ENCODE measurements around the gene PRDM16.

Gene PRDM16

DNA sequence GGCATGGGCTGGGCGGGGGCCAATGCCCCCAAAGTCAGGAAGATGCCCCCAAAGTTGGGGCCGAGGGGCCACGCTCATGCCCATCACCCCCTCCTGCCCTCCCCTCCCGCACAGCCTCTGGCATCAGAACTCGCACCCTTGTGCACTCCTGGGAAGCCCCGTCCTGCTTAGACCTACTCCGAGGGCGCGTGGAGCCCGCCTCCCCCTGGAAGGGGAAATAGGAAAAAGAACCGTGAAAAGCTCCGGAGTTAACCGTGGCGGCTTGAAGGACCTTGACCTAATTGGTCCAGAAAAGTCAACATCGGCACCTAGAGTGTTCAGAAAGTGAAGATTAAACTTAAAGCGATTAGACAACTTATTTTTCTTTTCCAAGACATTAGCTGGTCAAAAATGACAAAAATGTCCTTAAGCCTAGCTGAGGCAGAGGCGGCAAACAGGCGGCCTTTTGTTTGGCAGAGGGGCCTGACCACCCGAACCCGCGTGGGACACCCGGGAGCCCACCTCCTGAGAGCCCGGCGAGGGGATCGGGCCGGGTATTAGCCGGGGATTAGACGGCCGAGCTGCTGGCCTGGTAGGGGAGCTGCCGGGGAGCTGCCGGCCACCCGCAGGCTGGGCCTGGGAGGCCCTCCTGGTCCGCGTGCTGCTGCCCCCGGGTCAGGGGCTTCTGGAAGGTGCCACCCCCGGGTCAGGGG, 65.5 kb downstream of the PRDM16 start:
- Mint-ChIP-seq H3K27ac (no peak overlapping the region), H3K4me1 (ENCODE audit: low read depth in 2 of 2) (no peaks in the 10 kb centered on the region), H3K36me3 (ENCODE audit: insufficient read depth) (no peaks in the 10 kb centered on the region), H3K27me3 (peaks cover 0 to 24% of the 10 kb centered on the region in 2 donors), H3K4me3 (no peak overlapping the region), H3K9me3 (no peaks in the 10 kb centered on the region)
- DNase-seq = no peak
- ATAC-seq (replicated peaks) = no peak

DNA sequence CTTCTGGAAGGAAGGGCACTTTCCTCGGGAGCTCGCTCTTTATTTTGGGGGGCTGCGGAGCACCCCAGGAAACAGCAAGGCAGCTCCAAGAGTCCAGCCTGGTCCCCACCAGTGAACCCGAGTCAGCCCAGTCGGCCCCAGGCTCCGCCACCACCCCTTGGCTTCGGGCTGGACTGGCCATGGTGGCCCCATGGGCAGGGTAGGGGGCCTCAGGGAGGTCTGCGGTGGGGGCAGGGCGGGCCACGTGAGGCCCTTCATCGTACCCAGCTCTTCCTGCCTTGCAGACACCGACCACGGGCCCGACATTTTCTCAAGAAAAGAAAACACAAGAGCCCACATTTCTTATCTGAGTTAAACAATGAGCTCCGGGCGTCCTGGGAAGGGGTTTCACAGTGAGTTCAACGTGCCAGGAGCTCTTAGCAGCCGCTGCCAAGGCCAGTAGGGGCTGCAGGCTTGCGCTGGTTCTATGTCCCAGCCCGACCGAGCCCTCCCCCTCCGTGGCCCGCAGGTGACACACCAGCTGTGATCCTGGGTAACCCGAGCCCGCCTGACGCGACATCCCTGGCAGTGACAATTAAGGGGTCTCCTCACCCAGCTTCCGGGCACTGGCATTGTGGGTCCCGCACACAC, 66.2 kb downstream of the PRDM16 start:
- no peak for ATAC-seq (replicated peaks)
- DNase-seq = no peak
- H3K27ac Mint-ChIP-seq = no peak overlapping the region
- no peaks in the 10 kb centered on the region for H3K9me3 Mint-ChIP-seq
- H3K27me3 Mint-ChIP-seq = peaks cover 0 to 23% of the 10 kb centered on the region in 2 donors
- H3K4me3 Mint-ChIP-seq = no peak overlapping the region
- no peaks in the 10 kb centered on the region for H3K4me1 Mint-ChIP-seq (ENCODE audit: low read depth in 2 of 2)
- H3K36me3 Mint-ChIP-seq (ENCODE audit: insufficient read depth) = no peaks in the 10 kb centered on the region

DNA sequence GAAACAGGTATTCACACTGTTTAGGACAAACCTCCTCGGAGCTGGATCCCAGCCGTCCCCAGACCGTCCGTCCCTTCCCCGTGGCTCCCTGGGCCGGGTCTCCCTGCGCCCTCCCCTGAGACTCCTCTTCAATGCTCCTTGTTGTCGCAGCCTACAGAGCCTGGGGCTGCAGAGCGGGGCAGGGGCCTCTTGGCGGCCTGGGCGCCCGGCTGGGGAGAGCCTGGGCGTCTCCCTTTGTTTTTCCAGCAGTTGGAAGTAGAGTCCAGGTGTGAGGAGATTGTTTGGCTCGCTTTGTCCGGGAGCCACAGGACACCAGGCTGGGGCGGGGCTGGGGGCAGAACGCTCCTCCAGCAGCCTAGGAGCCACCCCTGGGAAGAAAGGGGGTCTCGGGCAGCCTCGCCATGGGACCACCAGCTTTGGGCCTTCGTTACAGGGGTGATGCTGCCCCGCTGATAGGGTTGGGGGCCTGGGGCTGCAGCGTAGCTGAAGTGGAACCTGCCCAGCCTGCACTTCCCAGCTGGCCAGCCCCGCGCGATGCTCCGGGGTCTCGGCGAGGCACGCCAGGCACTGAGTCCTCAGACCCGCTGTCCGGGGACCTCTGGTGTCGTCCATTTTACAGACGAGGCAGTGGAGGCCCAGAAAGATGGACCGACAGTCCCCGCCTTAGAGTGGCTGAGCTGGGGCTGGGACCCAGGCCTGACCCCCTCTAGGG, 66.9 kb downstream of the PRDM16 start:
- Mint-ChIP-seq H3K36me3 (ENCODE audit: insufficient read depth) (no peaks in the 10 kb centered on the region), H3K9me3 (no peaks in the 10 kb centered on the region), H3K27ac (no peak overlapping the region), H3K27me3 (peaks cover 0 to 23% of the 10 kb centered on the region in 2 donors), H3K4me3 (no peak overlapping the region), H3K4me1 (ENCODE audit: low read depth in 2 of 2) (no peaks in the 10 kb centered on the region)
- ATAC-seq (replicated peaks) (no peak), DNase-seq (no peak)

DNA sequence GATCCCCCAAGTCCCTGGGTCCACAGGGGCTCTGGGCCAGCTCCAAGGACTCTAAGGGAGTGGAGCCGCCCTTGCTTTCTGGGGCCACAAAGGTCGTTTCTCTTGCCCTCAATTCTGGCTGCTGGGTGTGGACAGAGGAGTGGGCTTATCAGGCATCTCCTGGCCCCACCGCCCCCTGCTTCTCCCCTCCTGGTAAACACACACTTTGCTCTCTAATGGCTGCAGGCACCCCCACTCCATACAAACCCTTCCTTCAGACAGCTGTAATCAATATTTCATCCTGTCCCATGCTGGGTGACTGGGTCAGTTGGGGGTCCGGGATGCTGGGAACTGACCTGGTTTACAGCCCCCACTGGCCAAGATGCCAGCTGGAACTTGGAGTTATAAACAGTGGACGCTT, 67.5 kb downstream of the PRDM16 start:
- Mint-ChIP-seq H3K9me3 (no peaks in the 10 kb centered on the region), H3K4me1 (ENCODE audit: low read depth in 2 of 2) (no peaks in the 10 kb centered on the region)
- no peak for ATAC-seq (replicated peaks)

DNA sequence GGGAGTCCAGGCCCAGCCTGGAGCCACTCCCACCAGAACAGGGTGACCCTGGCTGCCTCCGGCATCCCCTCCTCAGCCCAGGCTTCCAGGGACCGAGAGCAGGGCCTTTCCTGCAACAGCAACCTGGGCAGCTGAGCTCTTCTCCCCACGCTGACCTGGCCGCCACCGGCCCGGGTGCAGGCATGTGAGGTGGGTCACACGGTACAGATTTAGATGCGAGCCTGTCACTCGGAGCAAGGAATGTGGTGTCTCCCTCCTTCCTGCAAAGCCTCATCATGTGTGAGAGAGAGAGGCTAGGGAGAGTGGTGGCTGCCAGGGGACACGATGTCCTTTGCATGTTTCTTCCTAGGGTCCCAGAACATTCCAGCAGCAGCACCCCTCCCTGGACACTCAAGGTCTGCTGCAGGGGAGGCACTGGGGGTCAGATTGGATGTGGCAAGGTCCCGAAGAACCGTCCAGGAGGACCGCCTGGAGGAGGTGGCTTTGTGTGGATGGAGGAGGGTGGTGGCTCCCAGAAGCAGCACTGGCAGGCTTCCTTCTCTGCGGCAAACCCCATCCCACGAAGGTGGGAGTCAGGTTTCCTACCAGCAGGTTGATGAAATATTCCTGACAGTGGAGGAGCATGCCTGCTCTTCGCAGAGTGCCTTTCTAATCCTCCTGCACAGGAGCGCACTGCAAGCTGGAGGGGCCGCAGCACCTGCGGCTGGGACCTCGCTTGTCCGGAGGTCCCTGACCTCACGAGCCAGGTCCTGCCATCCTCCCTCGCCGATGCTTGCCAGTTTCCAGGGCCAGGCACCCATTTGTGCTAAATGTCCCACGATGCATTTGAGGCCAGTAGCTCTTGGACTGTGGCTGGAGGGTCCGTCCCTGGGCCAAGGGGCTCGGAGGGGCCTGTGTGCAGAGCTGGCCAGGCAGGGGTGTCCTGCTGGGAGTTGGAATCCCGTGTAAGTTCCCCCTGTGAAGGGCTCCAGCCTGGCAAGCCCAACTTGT, 68.4 kb downstream of the PRDM16 start:
- no peak for ATAC-seq (replicated peaks)
- H3K4me3 Mint-ChIP-seq = no peak overlapping the region
- DNase-seq = no peak
- no peaks in the 10 kb centered on the region for H3K36me3 Mint-ChIP-seq (ENCODE audit: insufficient read depth)
- H3K4me1 Mint-ChIP-seq (ENCODE audit: low read depth in 2 of 2) = no peaks in the 10 kb centered on the region
- H3K27me3 Mint-ChIP-seq = peaks cover 0 to 17% of the 10 kb centered on the region in 2 donors
- no peaks in the 10 kb centered on the region for H3K9me3 Mint-ChIP-seq
- no peak overlapping the region for H3K27ac Mint-ChIP-seq

More for the DNA sequence above, 67.5 kb downstream of the PRDM16 start:
- Mint-ChIP-seq H3K27ac (no peak overlapping the region), H3K36me3 (ENCODE audit: insufficient read depth) (no peaks in the 10 kb centered on the region), H3K27me3 (peaks cover 0 to 23% of the 10 kb centered on the region in 2 donors), H3K4me3 (no peak overlapping the region)
- no peak for DNase-seq

DNA sequence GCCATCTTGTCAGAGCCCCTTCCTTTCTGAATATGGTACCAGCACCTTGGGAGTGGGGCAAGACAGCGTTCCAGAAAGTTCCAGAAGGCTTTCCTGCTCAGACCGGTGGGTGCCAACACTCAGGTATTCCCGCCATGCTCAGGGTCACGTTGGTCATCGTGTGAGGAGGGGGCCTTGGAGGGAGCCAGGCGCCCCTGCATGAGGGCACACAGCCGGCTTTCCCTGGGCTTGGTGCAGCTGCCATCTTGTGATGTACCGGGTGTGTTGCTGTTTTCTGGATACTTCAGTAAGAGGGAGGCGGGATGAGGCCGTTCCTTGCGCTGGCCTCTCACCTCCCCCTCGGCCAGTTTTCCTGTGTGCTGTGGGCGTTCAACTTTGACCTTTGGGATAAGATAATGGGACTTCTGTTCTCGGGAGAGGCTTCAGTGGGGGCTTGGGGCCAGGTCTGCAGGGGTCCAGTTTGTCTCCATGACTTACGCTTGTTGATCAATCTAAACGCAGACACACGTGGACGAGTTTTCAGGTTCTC, 69.7 kb downstream of the PRDM16 start:
- Mint-ChIP-seq H3K4me3 (no peak overlapping the region), H3K36me3 (ENCODE audit: insufficient read depth) (no peaks in the 10 kb centered on the region), H3K27ac (no peak overlapping the region), H3K4me1 (ENCODE audit: low read depth in 2 of 2) (no peaks in the 10 kb centered on the region), H3K27me3 (peaks cover 0 to 7% of the 10 kb centered on the region in 2 donors), H3K9me3 (no peaks in the 10 kb centered on the region)
- ATAC-seq (replicated peaks) = no peak
- DNase-seq = no peak

DNA sequence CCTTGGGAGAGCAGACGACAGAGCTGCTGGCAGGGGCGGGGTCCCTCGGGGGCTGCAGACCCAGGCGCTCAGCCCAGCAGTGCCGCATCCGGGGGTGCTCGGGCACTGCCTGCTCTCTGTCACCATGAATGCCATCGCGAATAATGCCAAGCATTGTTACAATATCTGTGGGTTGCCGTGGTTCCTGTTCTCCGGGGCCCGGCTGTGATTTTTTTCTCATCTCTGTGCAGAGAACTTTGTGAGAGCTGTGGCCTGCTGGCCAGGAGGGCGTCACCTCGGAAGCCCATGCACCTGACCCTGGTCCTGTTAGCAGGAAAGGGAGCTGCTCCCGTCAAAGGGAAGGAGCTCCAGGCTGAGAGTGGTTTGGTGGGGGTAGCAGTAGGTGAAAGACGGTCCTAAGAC, 70.4 kb downstream of the PRDM16 start:
- DNase-seq (no peak), ATAC-seq (replicated peaks) (no peak)
- no peak overlapping the region for H3K4me3 Mint-ChIP-seq
- H3K36me3 Mint-ChIP-seq (ENCODE audit: insufficient read depth) = no peaks in the 10 kb centered on the region
- H3K9me3 Mint-ChIP-seq = no peaks in the 10 kb centered on the region
- H3K27me3 Mint-ChIP-seq = no peaks in the 10 kb centered on the region
- H3K4me1 Mint-ChIP-seq (ENCODE audit: low read depth in 2 of 2) = no peaks in the 10 kb centered on the region
- no peak overlapping the region for H3K27ac Mint-ChIP-seq

DNA sequence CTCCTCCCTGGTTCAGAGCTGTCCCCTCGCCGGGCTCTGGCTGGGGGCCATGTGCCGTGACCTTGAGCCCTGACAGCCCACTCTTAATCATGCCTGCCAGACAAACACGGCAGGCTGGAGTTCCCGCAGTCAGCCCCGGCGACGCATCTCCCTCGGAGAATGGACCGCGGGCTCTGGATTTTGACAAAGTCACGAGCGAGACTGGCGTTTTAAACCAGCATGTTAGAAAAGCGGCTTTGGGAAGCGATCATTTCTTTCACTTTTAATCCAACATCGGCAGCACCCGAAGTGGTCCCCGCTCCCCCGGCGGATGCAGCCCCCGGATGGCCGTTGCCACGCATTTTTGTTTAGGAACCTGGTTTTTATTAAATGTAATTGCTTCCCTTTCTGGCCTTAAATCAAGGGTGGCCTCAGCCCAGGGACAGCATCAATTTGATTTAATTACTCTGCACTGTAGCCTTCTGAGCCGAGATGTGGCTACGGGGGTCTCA, 70.9 kb downstream of the PRDM16 start:
- H3K9me3 Mint-ChIP-seq = no peaks in the 10 kb centered on the region
- H3K27ac Mint-ChIP-seq = no peak overlapping the region
- DNase-seq = no peak
- no peaks in the 10 kb centered on the region for H3K36me3 Mint-ChIP-seq (ENCODE audit: insufficient read depth)
- no peak overlapping the region for H3K4me3 Mint-ChIP-seq
- H3K27me3 Mint-ChIP-seq = no peaks in the 10 kb centered on the region
- no peaks in the 10 kb centered on the region for H3K4me1 Mint-ChIP-seq (ENCODE audit: low read depth in 2 of 2)
- ATAC-seq (replicated peaks) = no peak

DNA sequence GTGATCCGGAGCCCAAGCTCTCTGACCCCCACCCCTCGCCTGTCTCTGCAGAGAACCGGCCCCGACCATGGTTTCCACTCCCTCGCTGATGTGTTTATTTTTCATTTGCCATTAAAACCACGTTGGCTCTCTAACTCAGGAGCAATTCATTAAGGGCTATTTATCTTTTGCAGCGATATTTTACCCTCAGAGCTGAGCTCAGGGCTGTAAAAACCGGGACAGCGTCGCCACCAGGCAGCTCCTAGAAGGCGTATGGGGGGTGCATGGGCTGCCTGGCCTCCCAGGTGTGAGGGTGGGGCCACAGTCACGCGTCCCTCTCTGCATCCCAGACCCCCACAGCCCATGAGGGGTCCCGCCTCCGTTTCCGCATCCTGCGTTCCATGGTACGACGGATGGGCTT, 71.4 kb downstream of the PRDM16 start:
- no peak overlapping the region for H3K27ac Mint-ChIP-seq
- no peaks in the 10 kb centered on the region for H3K9me3 Mint-ChIP-seq
- DNase-seq (no peak), ATAC-seq (replicated peaks) (no peak)
- no peaks in the 10 kb centered on the region for H3K36me3 Mint-ChIP-seq (ENCODE audit: insufficient read depth)
- no peak overlapping the region for H3K4me3 Mint-ChIP-seq
- H3K4me1 Mint-ChIP-seq (ENCODE audit: low read depth in 2 of 2) = no peaks in the 10 kb centered on the region
- H3K27me3 Mint-ChIP-seq = no peaks in the 10 kb centered on the region

DNA sequence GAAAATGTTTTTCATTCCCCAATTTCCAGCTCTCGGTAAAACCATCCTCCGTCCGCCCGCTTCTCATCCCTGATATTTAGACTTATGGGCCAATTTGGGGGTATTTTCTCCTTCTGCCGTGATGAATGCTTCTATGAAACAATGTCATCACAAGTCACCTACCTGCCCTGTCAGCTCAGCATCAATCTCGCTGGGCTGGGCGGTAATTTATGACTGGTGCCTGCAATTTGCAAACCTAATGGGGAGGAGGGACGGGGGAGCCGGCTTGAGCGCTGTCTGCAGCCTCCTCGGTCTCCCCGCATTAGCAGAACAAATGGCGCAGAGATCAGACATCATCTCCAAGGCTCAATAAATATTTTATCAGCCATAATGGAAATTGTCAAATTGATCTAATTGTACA, 72.1 kb downstream of the PRDM16 start:
- no peak for ATAC-seq (replicated peaks)

DNA sequence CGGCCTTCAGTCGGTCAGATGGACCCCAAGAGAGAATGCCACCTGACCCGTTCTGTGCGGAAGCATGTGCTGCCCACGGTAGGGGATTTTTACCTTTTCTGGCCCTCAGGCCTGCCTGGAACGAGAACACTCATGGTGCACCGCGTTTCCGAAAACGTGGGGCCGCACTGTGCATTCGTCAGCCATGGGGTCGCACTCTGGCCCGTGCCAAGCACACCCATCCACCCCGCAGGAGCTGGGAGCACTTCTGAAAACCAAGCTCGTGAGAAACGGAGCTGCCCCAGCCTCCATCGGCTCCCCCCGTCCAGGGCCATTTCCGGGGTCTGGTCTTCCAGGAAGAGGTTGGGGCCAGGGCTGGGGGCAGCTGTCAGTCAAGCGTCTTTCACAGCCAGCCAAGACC, 72.8 kb downstream of the PRDM16 start:
- Mint-ChIP-seq H3K27me3 (no peaks in the 10 kb centered on the region), H3K4me3 (no peak overlapping the region), H3K4me1 (ENCODE audit: low read depth in 2 of 2) (peaks cover 0 to under 1% of the 10 kb centered on the region in 2 donors), H3K36me3 (ENCODE audit: insufficient read depth) (no peaks in the 10 kb centered on the region), H3K27ac (no peak overlapping the region), H3K9me3 (peaks cover 0 to 4% of the 10 kb centered on the region in 2 donors)
- ATAC-seq (replicated peaks) = no peak
- DNase-seq = no peak

More for the DNA sequence above, 72.1 kb downstream of the PRDM16 start:
- no peak for DNase-seq
- Mint-ChIP-seq H3K36me3 (ENCODE audit: insufficient read depth) (no peaks in the 10 kb centered on the region), H3K4me1 (ENCODE audit: low read depth in 2 of 2) (no peaks in the 10 kb centered on the region), H3K27ac (no peak overlapping the region), H3K27me3 (no peaks in the 10 kb centered on the region), H3K4me3 (no peak overlapping the region), H3K9me3 (no peaks in the 10 kb centered on the region)

DNA sequence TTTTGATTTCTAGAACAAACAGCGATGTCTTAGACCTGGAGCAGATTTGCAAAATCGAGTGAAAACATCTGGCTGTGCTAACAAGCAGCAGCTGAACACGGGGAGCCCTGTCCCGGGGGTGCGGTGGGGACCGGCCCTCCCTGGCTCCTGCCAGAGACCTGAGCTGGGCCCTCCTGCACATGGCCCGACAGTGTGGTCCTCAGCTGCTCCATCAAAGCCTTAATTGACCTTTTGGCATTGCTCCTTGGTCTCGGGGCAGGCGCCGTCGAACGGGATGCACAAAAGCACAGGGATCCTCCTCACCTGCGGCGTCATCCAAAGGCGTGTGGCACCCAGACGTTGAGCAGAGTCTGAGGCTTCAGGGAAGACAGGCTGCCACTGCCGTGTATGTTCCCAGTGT, 73.2 kb downstream of the PRDM16 start:
- H3K27me3 Mint-ChIP-seq = no peaks in the 10 kb centered on the region
- no peak for ATAC-seq (replicated peaks)

DNA sequence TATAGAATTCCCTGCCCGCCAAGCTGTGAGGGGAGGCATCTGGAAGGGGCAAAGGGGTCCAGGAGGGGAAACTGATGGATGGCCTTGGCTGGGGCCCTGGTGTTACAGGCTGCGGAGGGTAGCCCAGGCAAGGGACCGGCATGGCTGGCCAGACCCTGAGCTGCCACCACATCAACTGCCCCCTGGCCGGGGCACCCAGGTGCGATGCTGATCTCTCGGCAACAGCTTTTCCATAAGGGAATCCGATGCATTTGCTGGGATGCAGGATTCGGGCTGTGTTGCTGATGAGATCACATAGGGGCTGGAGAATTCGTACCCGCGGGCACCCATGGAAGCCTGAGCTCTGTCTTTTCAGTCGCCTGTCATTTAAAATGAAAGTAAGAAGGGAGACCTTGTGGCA, 73.7 kb downstream of the PRDM16 start:
- peaks cover 3% of the 10 kb centered on the region for H3K36me3 Mint-ChIP-seq (ENCODE audit: insufficient read depth)
- H3K4me3 Mint-ChIP-seq = no peak overlapping the region
- no peak for ATAC-seq (replicated peaks)
- H3K9me3 Mint-ChIP-seq = peaks cover 0 to 4% of the 10 kb centered on the region in 2 donors
- no peak for DNase-seq
- H3K27ac Mint-ChIP-seq = no peak overlapping the region
- peaks cover 0 to 2% of the 10 kb centered on the region in 2 donors for H3K4me1 Mint-ChIP-seq (ENCODE audit: low read depth in 2 of 2)
- no peaks in the 10 kb centered on the region for H3K27me3 Mint-ChIP-seq

More for the DNA sequence above, 73.2 kb downstream of the PRDM16 start:
- peaks cover 1% of the 10 kb centered on the region for H3K36me3 Mint-ChIP-seq (ENCODE audit: insufficient read depth)
- H3K9me3 Mint-ChIP-seq = peaks cover 0 to 4% of the 10 kb centered on the region in 2 donors
- H3K4me1 Mint-ChIP-seq (ENCODE audit: low read depth in 2 of 2) = peaks cover 0 to 2% of the 10 kb centered on the region in 2 donors
- H3K4me3 Mint-ChIP-seq = no peak overlapping the region
- DNase-seq = no peak
- H3K27ac Mint-ChIP-seq = no peak overlapping the region
